H1 (cell line): ENCODE data around the gene ABCA2. TPM values are rescaled to one million over a fixed set of nuclear protein-coding genes. Genes with fewer than 3 reads are reported as not detected.
A peak's percentile ranks its signal among the peaks of the same experiment; 100 is the strongest.

Source experiments
- CTCF ChIA-PET: fragments of 300-600 bp; sonication (Branson Sonifier 250); formaldehyde crosslinking; loops from one replicate; lab custom pipeline; 2021; ENCODE audit not compliant: partially characterized antibody; lab: Charles Lee
- POLR2A ChIA-PET: fragments of 300-600 bp; sonication (Branson Sonifier 250); formaldehyde crosslinking; loops from one replicate; lab custom pipeline; 2021; ENCODE audit warnings: inconsistent platforms; ENCODE audit not compliant: partially characterized antibody; lab: Charles Lee
- DNase-seq, 2 experiments: peaks; one replicate each; pipeline versions ENCODE4 v3.0.0 to v3.0.0-alpha.2; 2010 to 2022; ENCODE audit warnings: low spot score in 2 of 2, low read depth in 1 of 2, mixed read lengths in 1 of 2
- FAIRE-seq: peaks from 2 replicates; lab custom pipeline; 2011; peaks lifted over from hg19 to GRCh38; lab: Jason Lieb, UNC
- H2AFZ ChIP-seq: 2 replicates; pipeline ENCODE4 v1.8.1; 2012; ENCODE audit warnings: low read length, inconsistent platforms
- H2AK5ac ChIP-seq: 2 replicates; pipeline ENCODE4 v1.6.1; 2013; ENCODE audit warnings: low read depth, low read length
- H2BK120ac ChIP-seq: replicated peaks from 2 replicates; pipeline ENCODE3; 2013; ENCODE audit warnings: low read depth, low read length, inconsistent platforms
- H2BK12ac ChIP-seq: 2 replicates; pipeline ENCODE4 v1.6.1; 2013; ENCODE audit warnings: low read depth, low read length
- H2BK15ac ChIP-seq: 2 replicates; pipeline ENCODE4 v1.6.1; 2013; ENCODE audit warnings: low read length
- H2BK20ac ChIP-seq: 2 replicates; pipeline ENCODE4 v1.6.1; 2013; ENCODE audit warnings: low read length
- H2BK5ac ChIP-seq: 2 replicates; pipeline ENCODE4 v1.6.1; 2013; ENCODE audit warnings: low read depth, low read length
- H3K14ac ChIP-seq: 2 replicates; pipeline ENCODE4 v1.6.1; 2013; ENCODE audit warnings: inconsistent platforms; ENCODE audit not compliant: insufficient read length
- H3K18ac ChIP-seq: 2 replicates; pipeline ENCODE4 v1.6.1; 2013; ENCODE audit warnings: low read length; ENCODE audit errors: extremely low read depth
- H3K23ac ChIP-seq: 2 replicates; pipeline ENCODE4 v1.6.1; 2013; ENCODE audit warnings: inconsistent platforms; ENCODE audit not compliant: insufficient read length
- H3K23me2 ChIP-seq: 2 replicates; pipeline ENCODE4 v1.6.1; 2013; ENCODE audit warnings: low read depth, low read length
- H3K27ac ChIP-seq: 2 replicates; pipeline ENCODE4 v1.6.1; 2011; ENCODE audit warnings: low read depth, low read length, inconsistent platforms
- H3K27me3 ChIP-seq, 4 experiments: replicated peaks in 1 of 4; 1 replicate in 1 of 4; 2 replicates in 3 of 4; pipeline versions ENCODE4 v1.6.1 to v1.8.1; 2011 to 2013; ENCODE audit warnings: low read length in 3 of 4, mild to moderate bottlenecking in 3 of 4, inconsistent platforms in 2 of 4, mixed read lengths in 2 of 4, moderate library complexity in 1 of 4; ENCODE audit not compliant: control insufficient read depth in 3 of 4, insufficient read depth in 3 of 4; ENCODE audit errors: extremely low read depth in 1 of 4
- H3K36me3 ChIP-seq, 4 experiments: 2 replicates each; pipeline versions ENCODE4 v1.6.1 to v1.8.1; 2011 to 2013; ENCODE audit warnings: mild to moderate bottlenecking in 4 of 4, low read length in 3 of 4, moderate library complexity in 2 of 4, control low read depth in 1 of 4, inconsistent platforms in 1 of 4; ENCODE audit not compliant: insufficient read depth in 4 of 4, control insufficient read depth in 2 of 4
- H3K4ac ChIP-seq: replicated peaks from 2 replicates; pipeline ENCODE3; 2013; ENCODE audit warnings: low read length, low read depth, mixed read lengths, inconsistent platforms; ENCODE audit not compliant: insufficient read length
- H3K4me1 ChIP-seq, 4 experiments: replicated peaks in 1 of 4; 1 replicate in 1 of 4; 2 replicates in 3 of 4; pipeline versions ENCODE4 v1.6.1 to v1.8.1; 2011 to 2013; ENCODE audit warnings: low read length in 3 of 4, inconsistent platforms in 2 of 4, mixed read lengths in 1 of 4; ENCODE audit not compliant: insufficient read depth in 4 of 4, control insufficient read depth in 3 of 4
- H3K4me2 ChIP-seq, 2 experiments: 2 replicates each; pipeline versions ENCODE4 v1.6.1 to v1.8.1; 2011 to 2013; ENCODE audit warnings: low read depth in 2 of 2, low read length in 2 of 2, control low read depth in 1 of 2, inconsistent platforms in 1 of 2, mild to moderate bottlenecking in 1 of 2; ENCODE audit not compliant: insufficient read depth in 1 of 2
- H3K4me3 ChIP-seq, 4 experiments: fragments of 200-600, 300-600 bp in 1 of 4; sonication (generic), shearing (Covaris generic), sonication (Bioruptor Twin) in 1 of 4; 2 replicates each; pipeline versions ENCODE4 v1.5.1 to v1.8.1; 2011 to 2016; ENCODE audit warnings: low read length in 4 of 4, low read depth in 3 of 4, control low read depth in 2 of 4, inconsistent platforms in 2 of 4, mild to moderate bottlenecking in 2 of 4, mixed read lengths in 1 of 4, moderate library complexity in 1 of 4; ENCODE audit not compliant: insufficient read depth in 2 of 4; ENCODE audit errors: extremely low read depth in 1 of 4
- H3K56ac ChIP-seq: replicated peaks from 2 replicates; pipeline ENCODE3; 2013; ENCODE audit warnings: low read depth, mild to moderate bottlenecking, mixed read lengths, low read length, inconsistent platforms; ENCODE audit not compliant: insufficient read length
- H3K79me1 ChIP-seq: 2 replicates; pipeline ENCODE4 v1.6.1; 2013; ENCODE audit warnings: low read depth, low read length, control low read depth
- H3K79me2 ChIP-seq, 2 experiments: 2 replicates each; pipeline versions ENCODE4 v1.6.1 to v1.8.1; 2012 to 2013; ENCODE audit warnings: low read length in 2 of 2, mild to moderate bottlenecking in 2 of 2, inconsistent platforms in 1 of 2; ENCODE audit not compliant: insufficient read depth in 2 of 2, control insufficient read depth in 1 of 2
- H3K9ac ChIP-seq, 4 experiments: replicated peaks in 1 of 4; 1 replicate in 1 of 4; 2 replicates in 3 of 4; pipeline versions ENCODE4 v1.6.1 to v1.8.1; 2011 to 2013; ENCODE audit warnings: low read depth in 3 of 4, low read length in 3 of 4, control low read depth in 2 of 4, mild to moderate bottlenecking in 2 of 4, moderate library complexity in 2 of 4, inconsistent platforms in 1 of 4; ENCODE audit errors: extremely low read depth in 1 of 4
- H3K9me3 ChIP-seq, 2 experiments: 2 replicates each; pipeline versions ENCODE4 v1.6.1 to v1.8.1; 2012 to 2013; ENCODE audit warnings: mild to moderate bottlenecking in 2 of 2, moderate library complexity in 2 of 2, control low read depth in 1 of 2, inconsistent platforms in 1 of 2, low read depth in 1 of 2, low read length in 1 of 2, mixed read lengths in 1 of 2; ENCODE audit not compliant: insufficient read depth in 2 of 2
- H4K20me1 ChIP-seq, 2 experiments: replicated peaks in 1 of 2; 2 replicates each; pipeline versions ENCODE3 to v1.8.1; 2011 to 2013; ENCODE audit warnings: inconsistent platforms in 2 of 2, low read length in 2 of 2, mild to moderate bottlenecking in 1 of 2; ENCODE audit not compliant: insufficient read depth in 2 of 2, control insufficient read depth in 1 of 2
- H4K5ac ChIP-seq: 2 replicates; pipeline ENCODE4 v1.6.1; 2013; ENCODE audit warnings: low read length, low read depth, mixed read lengths, inconsistent platforms; ENCODE audit not compliant: insufficient read length
- H4K8ac ChIP-seq: 2 replicates; pipeline ENCODE4 v1.8.0; 2013; ENCODE audit warnings: mild to moderate bottlenecking, moderate library complexity, low read length, inconsistent platforms; ENCODE audit not compliant: insufficient read depth; ENCODE audit errors: extremely low read depth
- H4K91ac ChIP-seq: replicated peaks from 2 replicates; pipeline ENCODE3; 2013; ENCODE audit warnings: low read length, mixed read lengths, inconsistent platforms; ENCODE audit not compliant: insufficient read length
- SP1 ChIP-seq: IDR thresholded peaks from 2 replicates; pipeline ENCODE4 v1.6.1; 2011; ENCODE audit warnings: low read depth, low read length
- WGBS, 2 experiments: shearing (Covaris generic) in 1 of 2; methylation state at CpG; one replicate each; pipeline versions ENCODE4 v1.1.6 to v1.1.7; 2013 to 2015; ENCODE audit warnings: low lambda C conversion rate in 2 of 2, mixed read lengths in 2 of 2, inconsistent platforms in 1 of 2, low coverage in 1 of 2, missing lambda C conversion rate in 1 of 2; ENCODE audit not compliant: insufficient replicate concordance in 2 of 2, insufficient coverage in 1 of 2, insufficient read length in 1 of 2; ENCODE audit errors: extremely low coverage in 1 of 2, missing lambda C conversion rate in 1 of 2; 5-methylcytosine and 5-hydroxymethylcytosine counted together
- polyA plus RNA-seq, 7 experiments: library from polyadenylated mRNA; depleted of rRNA in 3 of 7; stranded (reverse) in 5 of 7; unstranded in 2 of 7; fragments of >200 nt in 5 of 7; fragments of 200-250 nt in 2 of 7; gene quantifications; 1 replicate in 5 of 7; 2 replicates in 1 of 7; 4 replicates in 1 of 7; pipeline versions ENCODE4 v1.2.1 to v1.2.3, GENCODE V29; 2011 to 2013; ENCODE audit warnings: missing spikeins in 2 of 7, mixed read lengths in 2 of 7
- total RNA-seq: library from RNA; stranded (reverse); fragmentation: NEBNext Ultra II Directional; extraction: Animal tissue kit (Norgen Biotek cat#: 25700); gene quantifications from 2 replicates; pipeline ENCODE4 v1.2.1, GENCODE V29; 2021

Gene ABCA2
- total and polyA plus RNA-seq, 2 of the 8 experiments (the other 6 are each of a cell fraction or from before 2014, with no cell fraction given), result 12.5 to 14.3 TPM

DNA sequence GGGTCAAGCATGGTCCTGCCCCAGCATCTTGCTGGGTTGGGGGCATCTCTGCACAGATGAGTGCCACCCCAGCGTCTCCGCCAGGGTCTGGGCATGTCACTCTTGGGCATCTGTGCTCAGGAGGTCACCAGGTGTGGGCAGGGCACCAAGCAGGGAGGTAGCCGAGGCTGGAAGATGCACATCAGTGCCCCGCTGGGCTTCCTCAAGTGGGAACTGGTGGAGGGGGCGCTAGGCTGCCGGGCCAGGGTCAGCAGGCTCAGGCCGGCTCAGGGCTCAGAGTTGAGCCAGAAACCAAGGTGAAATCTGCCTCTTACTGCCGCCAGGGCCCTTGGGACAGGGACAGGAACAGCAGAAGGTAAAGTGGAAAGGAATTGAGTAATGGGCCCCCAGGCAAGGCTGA, 7.9 kb upstream of the ABCA2 start:
- CTCF ChIA-PET, result interaction anchor here (0.6 to 4.2 kb wide), 51 partner anchors 8 to 333 kb away, joined by 3 to 65 read pairs (median 6); partner anchors contain the start of genes AJM1, ANAPC2, CLIC3 and LCN12
- POLR2A ChIA-PET, result interaction anchor here (1.8 kb wide), 1 partner anchor 28 kb away, joined by 5 read pairs; no protein-coding TSS in a partner anchor
- no peak for FAIRE-seq

More for the DNA sequence above, 7.9 kb upstream of the ABCA2 start:
- peaks cover 2 to 5% of the 10 kb centered on the region in 2 experiments for H4K20me1 ChIP-seq
- H3K4ac ChIP-seq, result no peak overlapping the region
- no peak overlapping the region for H3K18ac ChIP-seq
- H2BK20ac ChIP-seq, result no peak overlapping the region
- no peak overlapping the region; the same call in 1 of the 2 replicates for H2BK12ac ChIP-seq
- peaks cover 0 to 2% (median 0%) of the 10 kb centered on the region in 4 experiments; a peak in 3 of 7 replicates for H3K4me1 ChIP-seq
- no peak overlapping the region for H2AFZ ChIP-seq
- no peaks in the 10 kb centered on the region for H3K9me3 ChIP-seq
- H2BK120ac ChIP-seq, result no peak overlapping the region
- no peak overlapping the region for H3K4me2 ChIP-seq
- no peaks in the 10 kb centered on the region for H3K79me2 ChIP-seq
- H2AK5ac ChIP-seq, result no peak overlapping the region
- H3K23ac ChIP-seq, result no peak overlapping the region
- no peak overlapping the region for H4K91ac ChIP-seq
- 81% methylated on average over 8 of the region's 8 CpGs; no CpG with 5 or more reads in 1 of the 2 experiments for WGBS, 2 experiments
- DNase-seq, result no peak
- H2BK5ac ChIP-seq, result no peak overlapping the region
- H4K5ac ChIP-seq, result no peak overlapping the region
- no peak overlapping the region for H3K14ac ChIP-seq
- no peak overlapping the region for H2BK15ac ChIP-seq
- H4K8ac ChIP-seq, result peak overlapping the region; percentile 79; the same call in 1 of the 2 replicates
- no peak overlapping the region for H3K56ac ChIP-seq
- H3K27ac ChIP-seq, result no peak overlapping the region
- TF ChIP-seq SP1, result no peak
- no peaks in the 10 kb centered on the region for H3K79me1 ChIP-seq
- no peaks in the 10 kb centered on the region; a peak in 3 of 7 replicates for H3K27me3 ChIP-seq
- H3K36me3 ChIP-seq, result peaks cover 0 to 3% (median 0%) of the 10 kb centered on the region in 4 experiments; a peak in 1 of 8 replicates
- no peak overlapping the region for H3K9ac ChIP-seq
- H3K23me2 ChIP-seq, result no peaks in the 10 kb centered on the region
- no peak overlapping the region for H3K4me3 ChIP-seq
